ENCODE measurements around the gene NCK1. TPM values are rescaled to one million over a fixed set of nuclear protein-coding genes. Genes with fewer than 3 reads are reported as not detected.

NCK1 gene
- total and polyA plus RNA-seq, 9 of the 15 experiments (the other 6 are each of a cell fraction or from before 2014, with no cell fraction given): 17.3 to 30.5 (median 25.0) TPM

DNA sequence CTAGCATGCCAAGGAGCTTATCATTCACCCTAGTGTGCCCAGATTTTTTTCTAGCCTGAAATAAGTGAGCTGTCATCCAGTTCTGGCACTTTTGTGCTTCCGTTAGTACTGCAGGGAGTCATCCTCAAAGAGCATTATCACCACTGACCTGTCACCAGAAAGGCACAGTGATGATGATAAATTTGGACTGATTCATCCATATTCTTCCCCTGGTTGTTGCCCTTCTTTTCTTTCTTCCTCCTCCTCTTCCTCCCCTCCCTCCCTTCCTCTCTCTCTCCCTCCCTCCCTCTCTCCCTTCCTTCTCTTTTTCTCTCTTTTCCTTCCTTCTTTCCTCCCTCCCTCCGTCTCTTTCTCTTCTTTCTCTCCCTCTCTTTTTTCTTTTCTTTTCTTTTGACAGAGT is 21.8 kb upstream of the NCK1 start (continued):
- TF ChIP-seq, protein P1, sequence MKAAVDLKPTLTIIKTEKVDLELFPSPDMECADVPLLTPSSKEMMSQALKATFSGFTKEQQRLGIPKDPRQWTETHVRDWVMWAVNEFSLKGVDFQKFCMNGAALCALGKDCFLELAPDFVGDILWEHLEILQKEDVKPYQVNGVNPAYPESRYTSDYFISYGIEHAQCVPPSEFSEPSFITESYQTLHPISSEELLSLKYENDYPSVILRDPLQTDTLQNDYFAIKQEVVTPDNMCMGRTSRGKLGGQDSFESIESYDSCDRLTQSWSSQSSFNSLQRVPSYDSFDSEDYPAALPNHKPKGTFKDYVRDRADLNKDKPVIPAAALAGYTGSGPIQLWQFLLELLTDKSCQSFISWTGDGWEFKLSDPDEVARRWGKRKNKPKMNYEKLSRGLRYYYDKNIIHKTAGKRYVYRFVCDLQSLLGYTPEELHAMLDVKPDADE (conservative IDR thresholded peaks at IDR 0.05; ENCODE audit: control insufficient read depth, low read depth, low read length): no peak
- TF ChIP-seq RFX7 (CRISPR knock-in tag; IDR thresholded peaks at IDR 0.05) (no peak), DACH1 (IDR thresholded peaks at IDR 0.05; ENCODE audit: partially characterized antibody) (no peak), ERF (CRISPR knock-in tag; IDR thresholded peaks at IDR 0.05) (no peak), ZNF316 (IDR thresholded peaks at IDR 0.05) (peak; percentile 66), ZNF668 (CRISPR knock-in tag; IDR thresholded peaks at IDR 0.05) (no peak), CSDE1 (IDR thresholded peaks at IDR 0.05) (no peak), GTF2E2 (tag; IDR thresholded peaks at IDR 0.05) (no peak), TSC22D4 (tag; IDR thresholded peaks at IDR 0.05) (no peak), NFE2 (IDR thresholded peaks at IDR 0.05; ENCODE audit: low read depth) (peak; percentile 59), FIP1L1 (IDR thresholded peaks at IDR 0.05; ENCODE audit: low read depth, low read length, poor library complexity, severe bottlenecking) (no peak), POLR2AphosphoS5 (IDR thresholded peaks at IDR 0.05; ENCODE audit: control insufficient read depth, insufficient read depth, low read depth, low read length) (no peak)
- TF ChIP-seq, protein P2, sequence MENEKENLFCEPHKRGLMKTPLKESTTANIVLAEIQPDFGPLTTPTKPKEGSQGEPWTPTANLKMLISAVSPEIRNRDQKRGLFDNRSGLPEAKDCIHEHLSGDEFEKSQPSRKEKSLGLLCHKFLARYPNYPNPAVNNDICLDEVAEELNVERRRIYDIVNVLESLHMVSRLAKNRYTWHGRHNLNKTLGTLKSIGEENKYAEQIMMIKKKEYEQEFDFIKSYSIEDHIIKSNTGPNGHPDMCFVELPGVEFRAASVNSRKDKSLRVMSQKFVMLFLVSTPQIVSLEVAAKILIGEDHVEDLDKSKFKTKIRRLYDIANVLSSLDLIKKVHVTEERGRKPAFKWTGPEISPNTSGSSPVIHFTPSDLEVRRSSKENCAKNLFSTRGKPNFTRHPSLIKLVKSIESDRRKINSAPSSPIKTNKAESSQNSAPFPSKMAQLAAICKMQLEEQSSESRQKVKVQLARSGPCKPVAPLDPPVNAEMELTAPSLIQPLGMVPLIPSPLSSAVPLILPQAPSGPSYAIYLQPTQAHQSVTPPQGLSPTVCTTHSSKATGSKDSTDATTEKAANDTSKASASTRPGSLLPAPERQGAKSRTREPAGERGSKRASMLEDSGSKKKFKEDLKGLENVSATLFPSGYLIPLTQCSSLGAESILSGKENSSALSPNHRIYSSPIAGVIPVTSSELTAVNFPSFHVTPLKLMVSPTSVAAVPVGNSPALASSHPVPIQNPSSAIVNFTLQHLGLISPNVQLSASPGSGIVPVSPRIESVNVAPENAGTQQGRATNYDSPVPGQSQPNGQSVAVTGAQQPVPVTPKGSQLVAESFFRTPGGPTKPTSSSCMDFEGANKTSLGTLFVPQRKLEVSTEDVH (IDR thresholded peaks at IDR 0.05; ENCODE audit: low read depth, partially characterized antibody): no peak
- TF ChIP-seq, protein P3, sequence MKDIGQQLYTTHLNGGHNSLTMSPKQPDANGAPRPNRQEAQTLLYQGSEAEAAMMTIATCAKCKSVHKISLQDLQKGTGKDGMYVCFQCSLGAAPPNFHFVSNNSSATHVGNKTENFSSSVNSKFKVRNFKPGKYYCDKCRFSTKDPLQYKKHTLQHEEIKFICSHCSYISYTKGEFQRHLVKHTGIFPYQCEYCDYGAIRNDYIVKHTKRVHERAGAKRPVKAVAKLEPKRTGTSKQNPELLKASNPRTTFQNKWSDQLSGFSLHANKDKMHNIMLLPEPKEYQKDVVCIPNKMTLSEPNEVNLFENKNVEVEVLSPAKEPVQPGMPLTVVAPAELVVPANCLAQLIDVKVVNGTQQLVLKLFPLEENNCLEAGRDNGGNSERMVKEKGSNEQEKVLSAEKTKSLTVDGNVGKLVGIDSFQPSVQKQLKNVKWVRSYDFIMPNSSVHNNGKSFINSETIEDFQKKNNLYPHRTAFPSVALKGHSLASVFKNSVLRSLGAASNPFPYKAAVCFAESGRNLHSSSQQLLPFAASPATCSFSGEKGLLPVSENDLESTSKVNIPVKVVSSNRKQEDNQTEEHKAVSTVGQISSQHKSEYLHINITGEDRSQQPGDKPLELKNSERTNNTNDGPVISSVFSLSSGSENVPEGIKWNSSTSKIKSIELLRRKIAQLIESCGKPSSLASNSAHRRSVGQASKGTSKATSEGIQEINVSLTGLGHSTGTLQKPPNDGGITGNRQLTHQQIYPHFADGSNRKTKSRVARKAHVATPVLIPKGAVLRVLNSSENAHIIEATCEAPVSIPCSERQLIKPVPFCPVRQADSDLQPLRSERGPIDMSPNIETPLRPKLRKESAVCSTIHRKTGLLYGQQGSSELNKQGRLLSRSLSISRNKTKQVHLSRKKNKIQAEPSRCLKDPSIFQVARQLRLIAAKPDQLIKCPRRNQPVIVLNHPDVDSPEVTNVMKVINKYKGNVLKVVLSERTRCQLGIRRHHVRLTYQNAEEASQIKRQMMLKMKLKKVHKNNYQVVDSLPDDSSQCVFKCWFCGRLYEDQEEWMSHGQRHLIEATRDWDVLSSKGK (CRISPR knock-in tag; IDR thresholded peaks at IDR 0.05): no peak
- TF ChIP-seq, protein P4, sequence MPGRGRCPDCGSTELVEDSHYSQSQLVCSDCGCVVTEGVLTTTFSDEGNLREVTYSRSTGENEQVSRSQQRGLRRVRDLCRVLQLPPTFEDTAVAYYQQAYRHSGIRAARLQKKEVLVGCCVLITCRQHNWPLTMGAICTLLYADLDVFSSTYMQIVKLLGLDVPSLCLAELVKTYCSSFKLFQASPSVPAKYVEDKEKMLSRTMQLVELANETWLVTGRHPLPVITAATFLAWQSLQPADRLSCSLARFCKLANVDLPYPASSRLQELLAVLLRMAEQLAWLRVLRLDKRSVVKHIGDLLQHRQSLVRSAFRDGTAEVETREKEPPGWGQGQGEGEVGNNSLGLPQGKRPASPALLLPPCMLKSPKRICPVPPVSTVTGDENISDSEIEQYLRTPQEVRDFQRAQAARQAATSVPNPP (IDR thresholded peaks at IDR 0.05; ENCODE audit: borderline replicate concordance, insufficient read depth, insufficient read length): no peak
- TF ChIP-seq, protein P5, sequence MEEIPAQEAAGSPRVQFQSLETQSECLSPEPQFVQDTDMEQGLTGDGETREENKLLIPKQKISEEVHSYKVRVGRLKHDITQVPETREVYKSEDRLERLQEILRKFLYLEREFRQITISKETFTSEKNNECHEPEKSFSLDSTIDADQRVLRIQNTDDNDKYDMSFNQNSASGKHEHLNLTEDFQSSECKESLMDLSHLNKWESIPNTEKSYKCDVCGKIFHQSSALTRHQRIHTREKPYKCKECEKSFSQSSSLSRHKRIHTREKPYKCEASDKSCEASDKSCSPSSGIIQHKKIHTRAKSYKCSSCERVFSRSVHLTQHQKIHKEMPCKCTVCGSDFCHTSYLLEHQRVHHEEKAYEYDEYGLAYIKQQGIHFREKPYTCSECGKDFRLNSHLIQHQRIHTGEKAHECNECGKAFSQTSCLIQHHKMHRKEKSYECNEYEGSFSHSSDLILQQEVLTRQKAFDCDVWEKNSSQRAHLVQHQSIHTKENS (CRISPR knock-in tag; IDR thresholded peaks at IDR 0.05): no peak
